Measurements from ENCODE around the gene SLC32A1.

Gene SLC32A1

GRCh38 chr20:38723848-38724625 lies at the start of gene SLC32A1:
SLC32A1 (plus strand) TSS chr20:38724486; CDS start chr20:38724725, 239 bp downstream.
- no peak for DNase-seq (ENCODE audit: low read depth in 2 of 2)

GRCh38 chr20:38674765-38675133 lies 49.5 kb upstream of the SLC32A1 start:
- DNase-seq (ENCODE audit: low read depth in 2 of 2): no peak

GRCh38 chr20:38676576-38676975 lies 47.7 kb upstream of the SLC32A1 start:
- DNase-seq (ENCODE audit: low read depth in 2 of 2): no peak

- DNase-seq (ENCODE audit: low read depth in 2 of 2): no peak
Measured at GRCh38 chr20:38680500-38681306, 43.6 kb upstream of the SLC32A1 start.

GRCh38 chr20:38685271-38685670 lies 39.0 kb upstream of the SLC32A1 start:
- DNase-seq (ENCODE audit: low read depth in 2 of 2): no peak

- peak in 1 of 2 experiments; percentile 19 for DNase-seq (ENCODE audit: low read depth in 2 of 2)
Measured at GRCh38 chr20:38685853-38686473, 38.3 kb upstream of the SLC32A1 start.

- peak in 1 of 2 experiments; percentile 38 for DNase-seq (ENCODE audit: low read depth in 2 of 2)
Measured at GRCh38 chr20:38692436-38693411, 31.6 kb upstream of the SLC32A1 start.

GRCh38 chr20:38697306-38697705 lies 27.0 kb upstream of the SLC32A1 start:
- no peak for DNase-seq (ENCODE audit: low read depth in 2 of 2)

- DNase-seq (ENCODE audit: low read depth in 2 of 2): no peak
Measured at GRCh38 chr20:38698541-38698940, 25.7 kb upstream of the SLC32A1 start.

- no peak for DNase-seq (ENCODE audit: low read depth in 2 of 2)
Measured at GRCh38 chr20:38700141-38700540, 24.1 kb upstream of the SLC32A1 start.

- DNase-seq (ENCODE audit: low read depth in 2 of 2): no peak
Measured at GRCh38 chr20:38700926-38701325, 23.4 kb upstream of the SLC32A1 start.

GRCh38 chr20:38703526-38703925 lies 20.8 kb upstream of the SLC32A1 start:
- DNase-seq (ENCODE audit: low read depth in 2 of 2): no peak

- no peak for DNase-seq (ENCODE audit: low read depth in 2 of 2)
Measured at GRCh38 chr20:38704136-38704535, 20.1 kb upstream of the SLC32A1 start.

- DNase-seq (ENCODE audit: low read depth in 2 of 2): no peak
Measured at GRCh38 chr20:38706509-38706908, 17.8 kb upstream of the SLC32A1 start.

GRCh38 chr20:38714308-38714707 lies 10.0 kb upstream of the SLC32A1 start:
- no peak for DNase-seq (ENCODE audit: low read depth in 2 of 2)

GRCh38 chr20:38715646-38716045 lies 8.6 kb upstream of the SLC32A1 start:
- no peak for DNase-seq (ENCODE audit: low read depth in 2 of 2)

- DNase-seq (ENCODE audit: low read depth in 2 of 2): no peak
Measured at GRCh38 chr20:38722683-38723016, 1.6 kb upstream of the SLC32A1 start.

GRCh38 chr20:38723017-38723847 lies 1.1 kb upstream of the SLC32A1 start:
- DNase-seq (ENCODE audit: low read depth in 2 of 2): no peak

- no peak for DNase-seq (ENCODE audit: low read depth in 2 of 2)
Measured at GRCh38 chr20:38724626-38725147, 401 bp downstream of the SLC32A1 start.

- DNase-seq (ENCODE audit: low read depth in 2 of 2): no peak
Measured at GRCh38 chr20:38725148-38725901, 1.0 kb downstream of the SLC32A1 start.

All from stimulated activated CD4-positive, alpha-beta T cell treated with anti-CD3 and anti-CD28 coated beads, Interleukin-12 subunit alpha, Interleukin-12 subunit beta, amount 100 ng/mL, for 24 hours (primary cell).